Trophoblast cell (in vitro differentiated cells and primary cell): Measurements from ENCODE around the gene ARID5A.
A peak's percentile ranks its signal among the peaks of the same experiment; 100 is the strongest.

Experiments
- DNase-seq, 2 donors: peaks; one replicate each; pipeline ENCODE4 v3.0.0-alpha.2; 2016
- H2AFZ ChIP-seq: 2 replicates; pipeline ENCODE4 v1.6.1; 2013; ENCODE audit warnings: low read length, moderate library complexity, mild to moderate bottlenecking; ENCODE audit not compliant: insufficient read depth, poor library complexity
- H2AK5ac ChIP-seq: 2 replicates; pipeline ENCODE4 v1.6.1; 2013; ENCODE audit warnings: mild to moderate bottlenecking, low read length
- H2BK120ac ChIP-seq: 2 replicates; pipeline ENCODE4 v1.6.1; 2013; ENCODE audit warnings: low read length, mild to moderate bottlenecking, moderate library complexity; ENCODE audit not compliant: insufficient read depth, poor library complexity
- H2BK12ac ChIP-seq: 2 replicates; pipeline ENCODE4 v1.6.1; 2013; ENCODE audit warnings: mild to moderate bottlenecking, low read length, moderate library complexity
- H2BK5ac ChIP-seq: 2 replicates; pipeline ENCODE4 v1.6.1; 2013; ENCODE audit warnings: low read length, low read depth, moderate library complexity, mild to moderate bottlenecking; ENCODE audit not compliant: poor library complexity
- H3K14ac ChIP-seq: 2 replicates; pipeline ENCODE4 v1.6.1; 2013; ENCODE audit warnings: mild to moderate bottlenecking, low read length
- H3K18ac ChIP-seq: 2 replicates; pipeline ENCODE4 v1.6.1; 2013; ENCODE audit warnings: mild to moderate bottlenecking, low read length
- H3K23ac ChIP-seq: 2 replicates; pipeline ENCODE4 v1.6.1; 2013; ENCODE audit warnings: low read length
- H3K27ac ChIP-seq: 2 replicates; pipeline ENCODE4 v1.5.1; 2013; ENCODE audit warnings: low read depth, mild to moderate bottlenecking, inconsistent platforms, low read length, moderate library complexity
- H3K27me3 ChIP-seq: 2 replicates; pipeline ENCODE4 v1.6.1; 2013; ENCODE audit warnings: inconsistent platforms, mild to moderate bottlenecking, low read length, moderate library complexity; ENCODE audit not compliant: insufficient read depth
- H3K36me3 ChIP-seq, 2 experiments: 1 replicate in 1 of 2; 2 replicates in 1 of 2; pipeline ENCODE4 v1.6.1; 2013; ENCODE audit warnings: low read length in 2 of 2, mild to moderate bottlenecking in 2 of 2, moderate library complexity in 1 of 2; ENCODE audit not compliant: insufficient read depth in 2 of 2, control insufficient read depth in 1 of 2
- H3K4ac ChIP-seq: 2 replicates; pipeline ENCODE4 v1.6.1; 2013; ENCODE audit warnings: low read depth, mild to moderate bottlenecking, low read length, moderate library complexity
- H3K4me1 ChIP-seq, 2 experiments: 1 replicate in 1 of 2; 2 replicates in 1 of 2; pipeline ENCODE4 v1.6.1; 2013; ENCODE audit warnings: low read length in 2 of 2, mild to moderate bottlenecking in 2 of 2, moderate library complexity in 1 of 2; ENCODE audit not compliant: insufficient read depth in 2 of 2, control insufficient read depth in 1 of 2
- H3K4me2 ChIP-seq: 2 replicates; pipeline ENCODE4 v1.6.1; 2013; ENCODE audit warnings: inconsistent platforms, mild to moderate bottlenecking, low read length, moderate library complexity
- H3K4me3 ChIP-seq: 2 replicates; pipeline ENCODE4 v1.5.1; 2013; ENCODE audit warnings: mild to moderate bottlenecking, low read depth, low read length, inconsistent platforms
- H3K79me1 ChIP-seq: one replicate; pipeline ENCODE4 v1.6.1; 2013; ENCODE audit warnings: low read length
- H3K79me2 ChIP-seq: 2 replicates; pipeline ENCODE4 v1.6.1; 2013; ENCODE audit warnings: low read length, mild to moderate bottlenecking; ENCODE audit not compliant: control insufficient read depth, insufficient read depth, poor library complexity
- H3K9ac ChIP-seq: 2 replicates; pipeline ENCODE4 v1.6.1; 2013; ENCODE audit warnings: mild to moderate bottlenecking, low read length
- H3K9me3 ChIP-seq: 2 replicates; pipeline ENCODE4 v1.6.1; 2013; ENCODE audit warnings: low read depth, mild to moderate bottlenecking, control low read depth, inconsistent platforms, low read length; ENCODE audit not compliant: insufficient read depth
- H4K12ac ChIP-seq: 2 replicates; pipeline ENCODE4 v1.6.1; 2013; ENCODE audit warnings: low read depth, mild to moderate bottlenecking, low read length, moderate library complexity
- H4K8ac ChIP-seq: 2 replicates; pipeline ENCODE4 v1.6.1; 2013; ENCODE audit warnings: low read depth, mild to moderate bottlenecking, low read length, moderate library complexity
- H4K91ac ChIP-seq: one replicate; pipeline ENCODE4 v1.6.1; 2013; ENCODE audit warnings: low read depth, mild to moderate bottlenecking, low read length, moderate library complexity
- WGBS: extraction: QIAGEN DNeasy Blood & Tissue Kit; methylation state at CpG from one replicate; pipeline ENCODE4 v1.1.7; 2013; ENCODE audit warnings: missing lambda C conversion rate; ENCODE audit not compliant: insufficient read length, insufficient coverage; ENCODE audit errors: extremely low coverage; 5-methylcytosine and 5-hydroxymethylcytosine counted together

ARID5A gene

DNA sequence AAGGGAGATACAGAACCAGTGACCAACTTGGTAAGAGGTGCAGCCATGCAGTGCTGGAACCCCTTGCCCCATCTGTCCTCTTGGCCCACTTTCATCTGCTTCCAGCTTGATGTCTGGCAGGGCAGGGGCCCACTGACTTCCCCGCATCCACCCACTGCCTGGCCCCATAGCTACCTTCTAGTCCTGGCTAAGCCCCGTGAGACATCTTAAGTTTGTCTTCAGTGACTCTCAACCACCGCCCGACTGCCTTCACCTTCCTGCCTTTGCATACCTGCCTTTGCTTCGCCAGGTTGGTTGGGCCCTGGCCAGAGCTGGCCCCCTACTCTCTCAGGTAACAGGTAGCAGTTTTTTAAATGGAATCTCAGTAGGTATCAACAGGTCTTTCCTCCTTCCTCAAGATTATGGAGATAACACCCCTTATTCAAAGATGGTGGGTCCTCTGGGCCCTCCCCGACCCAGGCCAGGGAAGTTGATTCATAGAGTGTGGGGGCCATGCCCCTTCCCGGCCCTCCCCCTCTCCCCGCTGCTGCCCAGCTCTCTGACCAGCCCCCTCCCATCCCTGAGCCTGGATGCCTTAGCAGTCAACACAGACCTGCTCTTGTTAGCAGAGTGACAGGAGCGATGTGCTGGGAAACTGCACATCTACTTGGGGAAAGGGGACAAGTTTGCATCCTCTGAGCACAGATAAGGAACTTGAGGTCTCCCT, 2.8 kb downstream of the ARID5A start:
- no peak overlapping the region for H2AFZ ChIP-seq
- no peak overlapping the region for H2BK5ac ChIP-seq
- H3K23ac ChIP-seq, result no peak overlapping the region
- H4K12ac ChIP-seq, result no peak overlapping the region
- no peak overlapping the region for H3K27ac ChIP-seq
- no peaks in the 10 kb centered on the region for H3K9me3 ChIP-seq
- no peak overlapping the region for H2AK5ac ChIP-seq
- no peak overlapping the region for H2BK12ac ChIP-seq
- no peak overlapping the region for H4K8ac ChIP-seq
- H3K79me2 ChIP-seq, result no peaks in the 10 kb centered on the region
- DNase-seq, result no peak
- no peak overlapping the region for H3K18ac ChIP-seq
- no peak overlapping the region for H3K4me3 ChIP-seq
- no peak overlapping the region for H3K14ac ChIP-seq
- H3K4me1 ChIP-seq, result peaks cover 9 to 16% of the 10 kb centered on the region in 2 experiments
- H2BK120ac ChIP-seq, result no peak overlapping the region
- H3K27me3 ChIP-seq, result peaks cover 22% of the 10 kb centered on the region
- H3K4me2 ChIP-seq, result no peak overlapping the region
- WGBS, result no CpG with 5 or more reads among the region's 9 CpGs
- H3K36me3 ChIP-seq, result no peaks in the 10 kb centered on the region
- no peaks in the 10 kb centered on the region for H3K79me1 ChIP-seq
- H3K4ac ChIP-seq, result no peak overlapping the region
- H3K9ac ChIP-seq, result no peak overlapping the region
- no peak overlapping the region for H4K91ac ChIP-seq

- no peaks in the 10 kb centered on the region for H3K79me2 ChIP-seq
- DNase-seq, result peak; percentile 70 to 75
- no CpG with 5 or more reads among the region's 5 CpGs for WGBS
These were observed 3.6 kb downstream of the ARID5A start for GRCh38 chr2:96540136-96540535.

GRCh38 chr2:96541398-96542152, 5.0 kb downstream of the ARID5A start:
- Histone ChIP-seq H3K27me3 (peaks cover 22% of the 10 kb centered on the region), H4K91ac (no peak overlapping the region), H2AK5ac (no peak overlapping the region), H3K9ac (no peak overlapping the region), H3K14ac (no peak overlapping the region), H4K8ac (no peak overlapping the region), H3K27ac (no peak overlapping the region), H3K79me2 (no peaks in the 10 kb centered on the region), H2BK5ac (no peak overlapping the region), H2BK12ac (no peak overlapping the region), H3K4ac (no peak overlapping the region), H3K79me1 (no peaks in the 10 kb centered on the region), H3K4me1 (peaks cover 9 to 16% of the 10 kb centered on the region in 2 experiments), H3K23ac (no peak overlapping the region), H3K4me3 (no peak overlapping the region), H4K12ac (no peak overlapping the region), H2BK120ac (no peak overlapping the region), H3K36me3 (no peaks in the 10 kb centered on the region), H3K9me3 (peaks cover 5% of the 10 kb centered on the region), H2AFZ (no peak overlapping the region), H3K4me2 (no peak overlapping the region), H3K18ac (no peak overlapping the region)
- WGBS, result no CpG with 5 or more reads among the region's 4 CpGs
- DNase-seq, result no peak

More at GRCh38 chr2:96540136-96540535, 3.6 kb downstream of the ARID5A start:
- Histone ChIP-seq H3K79me1 (no peaks in the 10 kb centered on the region), H3K18ac (no peak overlapping the region), H2AFZ (no peak overlapping the region), H3K4ac (no peak overlapping the region), H4K12ac (no peak overlapping the region), H3K4me2 (no peak overlapping the region), H3K9ac (no peak overlapping the region), H3K9me3 (no peaks in the 10 kb centered on the region), H2BK120ac (no peak overlapping the region), H3K4me3 (no peak overlapping the region), H3K23ac (no peak overlapping the region), H3K36me3 (no peaks in the 10 kb centered on the region), H3K14ac (no peak overlapping the region), H4K8ac (no peak overlapping the region), H3K27me3 (peaks cover 22% of the 10 kb centered on the region), H2BK5ac (no peak overlapping the region), H2BK12ac (no peak overlapping the region), H3K4me1 (peaks cover 9 to 16% of the 10 kb centered on the region in 2 experiments), H2AK5ac (no peak overlapping the region), H3K27ac (no peak overlapping the region), H4K91ac (no peak overlapping the region)

GRCh38 chr2:96542357-96542977, 5.9 kb downstream of the ARID5A start:
- Histone ChIP-seq H4K91ac (no peak overlapping the region), H2BK5ac (no peak overlapping the region), H3K4me2 (no peak overlapping the region), H2BK120ac (no peak overlapping the region), H3K36me3 (no peaks in the 10 kb centered on the region), H3K79me2 (no peaks in the 10 kb centered on the region), H3K18ac (no peak overlapping the region), H3K27ac (no peak overlapping the region), H2AFZ (no peak overlapping the region), H3K27me3 (peaks cover 18% of the 10 kb centered on the region), H2AK5ac (no peak overlapping the region), H2BK12ac (no peak overlapping the region), H3K9me3 (peaks cover 5% of the 10 kb centered on the region), H3K14ac (no peak overlapping the region), H4K8ac (no peak overlapping the region), H3K9ac (no peak overlapping the region), H3K4me1 (peaks cover 7 to 14% of the 10 kb centered on the region in 2 experiments), H4K12ac (no peak overlapping the region), H3K23ac (no peak overlapping the region), H3K4me3 (no peak overlapping the region), H3K79me1 (no peaks in the 10 kb centered on the region), H3K4ac (no peak overlapping the region)
- DNase-seq, result no peak
- WGBS, result no CpG with 5 or more reads among the region's 8 CpGs
